ENCODE measurements around the gene APP.

DNA sequence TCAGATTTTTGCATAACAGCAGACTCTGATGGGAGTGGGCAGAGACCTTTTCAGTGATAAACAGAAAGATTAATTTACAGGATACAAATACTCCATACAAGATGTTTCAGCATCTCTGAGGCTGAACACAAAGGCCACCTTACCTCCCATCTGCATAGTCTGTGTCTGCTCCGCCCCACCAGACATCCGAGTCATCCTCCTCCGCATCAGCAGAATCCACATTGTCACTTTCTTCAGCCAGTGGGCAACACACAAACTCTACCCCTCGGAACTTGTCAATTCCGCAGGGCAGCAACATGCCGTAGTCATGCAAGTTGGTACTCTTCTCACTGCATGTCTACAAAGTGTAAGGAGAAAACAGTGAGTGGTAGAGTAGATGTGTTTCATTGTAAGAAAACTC lies 119.7 kb downstream of the APP start:
- TF ChIP-seq, protein P1, sequence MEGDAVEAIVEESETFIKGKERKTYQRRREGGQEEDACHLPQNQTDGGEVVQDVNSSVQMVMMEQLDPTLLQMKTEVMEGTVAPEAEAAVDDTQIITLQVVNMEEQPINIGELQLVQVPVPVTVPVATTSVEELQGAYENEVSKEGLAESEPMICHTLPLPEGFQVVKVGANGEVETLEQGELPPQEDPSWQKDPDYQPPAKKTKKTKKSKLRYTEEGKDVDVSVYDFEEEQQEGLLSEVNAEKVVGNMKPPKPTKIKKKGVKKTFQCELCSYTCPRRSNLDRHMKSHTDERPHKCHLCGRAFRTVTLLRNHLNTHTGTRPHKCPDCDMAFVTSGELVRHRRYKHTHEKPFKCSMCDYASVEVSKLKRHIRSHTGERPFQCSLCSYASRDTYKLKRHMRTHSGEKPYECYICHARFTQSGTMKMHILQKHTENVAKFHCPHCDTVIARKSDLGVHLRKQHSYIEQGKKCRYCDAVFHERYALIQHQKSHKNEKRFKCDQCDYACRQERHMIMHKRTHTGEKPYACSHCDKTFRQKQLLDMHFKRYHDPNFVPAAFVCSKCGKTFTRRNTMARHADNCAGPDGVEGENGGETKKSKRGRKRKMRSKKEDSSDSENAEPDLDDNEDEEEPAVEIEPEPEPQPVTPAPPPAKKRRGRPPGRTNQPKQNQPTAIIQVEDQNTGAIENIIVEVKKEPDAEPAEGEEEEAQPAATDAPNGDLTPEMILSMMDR (IDR thresholded peaks at IDR 0.05) = no peak
- TF ChIP-seq POLR2A (IDR thresholded peaks at IDR 0.05) = no peak
